GM11168 (cell line): ENCODE measurements around the gene PROM1.

Source experiments
- in situ Hi-C: fragments of 300-500 bp; cut with MboI; formaldehyde crosslinking; loops from one replicate; pipeline ENCODE4 v1.12.0; 2022; ENCODE audit warnings: low sequenced_read_pairs; ENCODE audit not compliant: unreplicated experiment

Gene PROM1, protein sequence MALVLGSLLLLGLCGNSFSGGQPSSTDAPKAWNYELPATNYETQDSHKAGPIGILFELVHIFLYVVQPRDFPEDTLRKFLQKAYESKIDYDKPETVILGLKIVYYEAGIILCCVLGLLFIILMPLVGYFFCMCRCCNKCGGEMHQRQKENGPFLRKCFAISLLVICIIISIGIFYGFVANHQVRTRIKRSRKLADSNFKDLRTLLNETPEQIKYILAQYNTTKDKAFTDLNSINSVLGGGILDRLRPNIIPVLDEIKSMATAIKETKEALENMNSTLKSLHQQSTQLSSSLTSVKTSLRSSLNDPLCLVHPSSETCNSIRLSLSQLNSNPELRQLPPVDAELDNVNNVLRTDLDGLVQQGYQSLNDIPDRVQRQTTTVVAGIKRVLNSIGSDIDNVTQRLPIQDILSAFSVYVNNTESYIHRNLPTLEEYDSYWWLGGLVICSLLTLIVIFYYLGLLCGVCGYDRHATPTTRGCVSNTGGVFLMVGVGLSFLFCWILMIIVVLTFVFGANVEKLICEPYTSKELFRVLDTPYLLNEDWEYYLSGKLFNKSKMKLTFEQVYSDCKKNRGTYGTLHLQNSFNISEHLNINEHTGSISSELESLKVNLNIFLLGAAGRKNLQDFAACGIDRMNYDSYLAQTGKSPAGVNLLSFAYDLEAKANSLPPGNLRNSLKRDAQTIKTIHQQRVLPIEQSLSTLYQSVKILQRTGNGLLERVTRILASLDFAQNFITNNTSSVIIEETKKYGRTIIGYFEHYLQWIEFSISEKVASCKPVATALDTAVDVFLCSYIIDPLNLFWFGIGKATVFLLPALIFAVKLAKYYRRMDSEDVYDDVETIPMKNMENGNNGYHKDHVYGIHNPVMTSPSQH

DNA sequence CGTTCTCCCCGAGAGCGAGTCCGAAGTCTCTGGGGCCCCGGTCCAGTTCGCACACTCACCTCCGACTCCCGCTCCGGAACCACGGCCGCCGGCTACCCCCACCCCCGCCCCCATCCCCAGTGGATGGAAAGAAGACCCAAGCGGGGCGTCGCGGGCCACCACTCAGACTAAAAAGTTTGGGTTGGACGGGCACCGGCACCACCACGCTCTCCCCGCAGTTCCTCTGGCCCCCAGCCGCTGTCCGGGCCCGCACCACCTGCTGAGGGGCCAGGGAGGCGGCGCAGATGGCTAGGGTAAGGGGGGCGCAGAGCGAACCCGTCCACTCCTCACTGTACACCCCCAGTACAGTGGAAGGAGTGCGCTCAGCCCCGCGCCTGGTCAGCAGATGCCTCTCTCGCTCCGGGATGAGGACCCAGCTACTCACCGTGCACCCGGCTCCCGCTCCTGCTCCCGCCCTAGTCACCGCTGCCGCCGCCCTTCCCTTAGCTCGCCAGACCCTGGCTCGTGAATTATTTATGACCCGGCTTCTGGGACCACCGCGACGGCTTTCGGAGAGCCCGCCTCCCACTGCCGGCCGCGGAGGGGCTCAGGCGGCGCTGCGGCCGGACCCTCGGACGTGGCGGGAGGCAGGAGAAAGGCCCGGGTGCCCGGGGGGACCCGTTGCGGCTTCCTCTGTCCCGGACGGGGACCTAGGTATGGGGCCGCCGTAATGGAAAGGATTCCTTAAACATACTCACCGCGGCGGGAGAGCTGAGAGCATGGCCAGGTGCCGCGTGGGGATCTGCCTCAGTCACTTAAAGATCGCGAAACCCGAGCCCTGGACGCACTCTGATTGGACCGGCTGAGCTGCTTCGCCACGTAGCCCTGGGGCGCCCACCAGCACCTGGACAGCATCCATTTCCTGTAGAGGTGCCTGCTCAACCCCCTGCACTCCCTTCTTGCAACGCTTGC, at the start of gene PROM1:
Gene PROM1 (minus strand): TSS at position 783 of the 951 bp plus-strand sequence. CDS start 8,117 bp downstream, outside the sequence.
- in situ Hi-C loops = no loop called here

DNA sequence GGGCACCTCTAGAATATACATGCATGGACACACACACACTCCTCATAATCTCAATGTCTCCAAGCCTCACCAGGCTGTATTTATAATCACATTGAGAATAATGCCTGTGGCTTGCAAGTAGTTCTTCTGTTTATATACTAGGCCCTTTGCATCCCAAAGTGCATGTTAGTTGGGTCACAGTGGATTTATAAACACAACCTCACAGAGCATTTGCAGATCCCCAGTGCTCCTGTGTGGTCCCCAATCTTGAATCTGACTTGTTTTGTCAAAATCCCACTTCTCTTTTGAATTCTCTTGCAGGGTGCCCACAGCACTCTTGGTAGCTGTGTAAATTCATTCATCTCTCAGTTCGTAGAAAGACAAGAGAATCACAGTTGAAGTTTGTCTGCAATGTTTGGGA, 49.6 kb upstream of the PROM1 start:
- in situ Hi-C loops = no loop called here

DNA sequence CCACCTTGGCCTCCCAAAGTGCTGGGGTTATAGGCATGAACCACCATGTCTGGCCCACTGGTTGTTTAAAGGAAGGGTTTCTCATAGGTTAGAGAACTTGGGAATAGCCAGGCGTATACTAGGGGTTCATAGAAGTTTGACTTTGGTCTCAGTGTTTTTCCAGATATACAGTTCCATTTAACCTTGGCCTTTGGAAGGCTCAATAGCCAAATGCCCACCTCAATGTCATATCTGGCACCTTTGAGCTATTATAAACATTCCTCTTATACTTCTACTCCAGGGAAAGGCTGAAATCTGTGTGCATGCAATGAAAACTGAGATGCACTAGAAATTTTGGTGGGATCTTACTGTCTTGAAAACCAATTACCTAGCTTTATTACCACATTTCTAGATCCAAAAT, 47.5 kb upstream of the PROM1 start:
- in situ Hi-C loops = no loop called here

DNA sequence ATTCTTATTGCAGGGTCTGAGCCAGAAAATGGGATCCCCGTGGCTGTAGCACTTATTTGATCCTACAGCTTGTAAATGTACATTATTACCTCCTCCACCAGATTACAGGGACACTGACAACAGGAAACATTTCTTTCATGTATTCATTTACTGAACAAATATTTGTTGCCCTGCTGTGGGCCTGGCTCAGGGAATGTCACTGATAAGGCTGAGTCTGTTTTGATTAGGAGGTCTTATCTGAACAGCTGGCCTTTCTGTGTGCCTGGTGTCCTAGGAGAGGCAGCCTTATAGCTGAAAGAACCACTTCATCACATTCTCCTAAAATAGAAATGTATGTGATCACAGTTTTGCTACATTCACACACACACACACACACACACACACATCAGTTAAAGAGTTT, 45.5 kb upstream of the PROM1 start:
- in situ Hi-C loops = no loop called here

DNA sequence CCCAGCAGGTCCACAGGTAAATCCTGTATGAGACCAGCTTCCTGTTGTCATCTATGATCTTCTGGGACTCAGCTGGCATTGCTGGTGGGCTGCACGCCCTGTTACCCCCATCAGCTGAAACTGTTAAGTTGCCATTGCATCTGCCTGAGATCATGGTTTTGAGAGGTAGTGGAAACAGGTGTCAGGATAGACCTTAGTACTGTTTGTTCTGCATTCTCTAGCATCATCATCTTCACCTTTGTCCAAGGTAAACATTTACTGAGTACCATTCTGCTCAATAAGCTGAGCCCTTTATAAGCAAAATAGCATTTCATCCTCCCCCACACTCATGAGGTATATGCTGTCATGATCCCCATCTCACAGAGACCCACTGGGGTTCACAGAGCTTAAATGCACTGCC, 42.9 kb upstream of the PROM1 start:
- in situ Hi-C loops = no loop called here

DNA sequence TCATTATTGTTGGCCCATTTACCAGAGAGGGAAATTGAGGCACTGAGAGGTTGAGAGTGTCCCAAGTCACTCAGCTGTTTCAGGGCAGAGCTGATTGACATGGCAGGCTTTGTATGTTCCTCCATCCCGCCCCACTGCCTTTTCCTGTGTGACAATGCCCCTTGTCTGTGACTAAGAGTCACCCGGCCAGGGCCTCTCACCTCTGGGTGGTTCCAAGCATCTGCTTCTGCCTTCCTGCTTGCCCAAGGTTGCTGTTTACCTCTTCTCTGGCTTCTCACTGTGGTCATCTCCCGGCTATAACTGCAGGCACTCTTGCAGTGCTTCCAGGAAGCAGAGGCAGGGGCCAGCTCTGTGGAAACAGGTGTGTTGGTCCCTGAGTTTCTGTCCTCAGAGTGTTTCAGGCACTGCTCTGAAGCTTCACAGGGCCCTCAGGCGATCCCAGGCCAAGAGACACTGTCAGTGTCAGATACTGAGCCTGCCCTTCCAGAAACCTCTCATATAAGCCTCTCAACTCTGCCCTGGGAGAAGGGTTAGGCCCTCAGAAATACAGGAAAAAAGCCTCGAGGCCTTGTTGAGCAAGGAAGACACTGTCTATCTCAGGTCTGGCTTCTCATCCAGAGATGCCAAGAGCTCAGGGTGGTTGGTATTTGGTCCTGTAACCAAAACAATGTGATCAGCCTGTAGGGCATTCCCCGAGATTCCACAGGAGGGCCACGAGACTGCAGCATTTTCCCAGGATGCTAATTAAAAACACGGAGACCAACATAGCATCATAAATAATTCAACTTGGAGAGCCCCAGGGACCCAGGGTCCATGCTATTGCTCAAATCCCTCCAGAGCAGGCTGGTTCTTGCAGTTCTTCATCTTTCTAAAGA, 42.0 kb upstream of the PROM1 start:
- in situ Hi-C loops = no loop called here

DNA sequence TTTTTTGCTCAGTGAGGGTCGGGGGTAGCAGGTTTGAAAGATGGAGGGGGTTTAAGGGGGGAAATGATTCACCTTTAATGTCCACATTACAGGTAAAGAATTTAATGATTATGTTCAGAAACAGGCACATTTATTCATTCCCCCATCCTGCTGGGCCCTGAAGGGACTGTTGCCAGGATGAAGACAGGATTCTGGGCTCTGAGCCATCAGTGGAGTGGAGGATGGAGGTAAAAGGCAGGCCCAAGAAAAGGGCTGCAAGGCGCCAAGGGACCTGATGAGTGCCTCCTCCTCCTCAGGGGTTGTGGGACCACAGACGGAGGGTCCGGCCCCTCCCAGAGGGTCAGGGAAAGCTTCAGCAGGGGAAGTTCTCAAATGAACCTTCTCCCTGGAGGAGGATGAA, 40.4 kb upstream of the PROM1 start:
- in situ Hi-C loops = no loop called here

DNA sequence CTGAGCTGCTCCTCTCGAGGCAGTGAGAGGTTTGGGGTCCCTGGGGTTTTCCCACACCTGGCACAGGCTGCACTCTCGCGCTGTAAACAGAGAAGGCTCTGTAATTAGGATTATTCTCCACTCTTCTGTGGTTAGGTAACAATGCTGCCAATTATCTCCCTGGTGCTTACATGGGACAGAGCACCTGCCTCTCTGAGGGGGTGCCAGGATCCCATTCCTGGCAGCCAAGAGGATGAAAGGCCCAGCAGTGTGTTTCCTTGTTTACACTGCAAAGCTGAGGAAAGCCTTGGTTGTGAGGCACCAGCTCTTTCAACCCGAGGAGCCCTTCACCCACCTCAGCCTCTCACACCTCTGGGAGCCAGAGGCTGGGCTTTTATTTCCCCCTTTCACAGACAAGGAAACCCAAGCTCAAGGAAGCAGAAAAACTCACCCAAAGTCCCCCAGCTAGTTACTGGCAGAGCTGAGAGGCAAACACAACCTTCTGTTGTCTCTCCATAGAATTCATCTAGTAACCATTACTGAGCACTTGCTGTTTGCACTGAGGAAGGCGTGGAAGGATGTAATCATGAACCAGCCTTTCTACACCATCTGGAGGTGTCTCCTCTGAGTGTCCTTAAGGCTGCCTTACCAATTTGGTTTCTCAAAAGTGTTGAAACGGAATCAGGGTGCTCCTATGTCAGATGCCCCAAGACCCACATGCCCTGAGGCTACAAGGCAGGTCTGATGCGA, 39.7 kb upstream of the PROM1 start:
- in situ Hi-C loops = no loop called here

DNA sequence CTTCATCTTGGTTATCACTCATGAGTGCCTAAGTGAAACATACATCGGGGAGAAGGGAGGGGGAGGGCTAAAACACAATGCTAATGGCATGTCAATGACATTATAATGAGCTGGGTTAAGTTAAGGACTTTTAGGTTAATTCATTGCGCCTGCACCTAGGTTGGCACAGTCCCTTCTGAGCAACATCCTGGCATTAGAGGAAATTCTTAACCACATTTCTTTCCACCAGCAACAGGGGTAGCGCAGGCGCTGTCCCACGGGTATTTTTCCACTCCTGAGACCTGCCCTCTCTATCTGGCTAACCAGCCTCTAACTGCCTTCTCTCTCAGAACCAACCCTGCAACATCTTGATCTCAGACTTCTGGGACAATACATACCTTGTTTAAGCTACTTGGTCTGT, 39.0 kb upstream of the PROM1 start:
- in situ Hi-C loops = no loop called here

DNA sequence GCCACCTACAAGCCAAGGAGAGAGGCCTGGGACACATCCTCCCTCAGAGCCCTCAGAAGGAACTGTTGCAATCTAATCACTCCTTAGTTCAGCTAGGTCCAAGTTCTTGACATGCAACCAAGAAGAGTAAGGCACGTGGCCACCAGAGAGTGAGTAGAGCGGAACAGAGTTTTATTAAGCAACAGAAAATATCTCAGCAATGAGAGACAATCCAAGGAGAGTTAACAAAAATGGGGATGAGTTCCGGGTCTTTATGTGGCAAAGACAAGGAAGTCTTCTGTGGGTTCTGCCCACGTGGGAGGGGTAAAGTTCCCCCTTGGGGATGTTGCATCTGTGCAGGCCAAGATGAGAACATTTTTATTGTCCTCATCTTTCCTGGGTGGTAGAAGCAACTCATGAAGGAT, 38.5 kb upstream of the PROM1 start:
- in situ Hi-C loops = no loop called here

DNA sequence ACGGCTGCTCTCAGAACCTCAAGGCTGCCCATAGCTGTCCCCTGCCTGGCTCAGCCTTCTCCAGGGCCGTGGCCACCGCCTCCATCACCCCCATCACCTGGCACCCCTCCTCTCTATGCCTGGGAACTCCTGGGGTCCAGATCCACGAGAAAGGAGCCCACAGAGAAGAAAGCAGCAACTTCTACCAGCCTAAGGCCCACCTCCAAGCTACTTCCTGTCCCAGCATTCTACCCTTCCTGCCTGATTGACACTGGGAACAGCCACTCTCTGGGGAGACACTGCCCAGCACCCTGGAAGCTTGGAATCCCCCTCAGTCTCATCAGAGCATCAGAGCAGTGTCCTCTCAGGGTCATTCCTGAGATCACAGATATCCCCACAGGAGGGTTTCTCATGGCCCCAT, 36.9 kb upstream of the PROM1 start:
- in situ Hi-C loops = no loop called here

DNA sequence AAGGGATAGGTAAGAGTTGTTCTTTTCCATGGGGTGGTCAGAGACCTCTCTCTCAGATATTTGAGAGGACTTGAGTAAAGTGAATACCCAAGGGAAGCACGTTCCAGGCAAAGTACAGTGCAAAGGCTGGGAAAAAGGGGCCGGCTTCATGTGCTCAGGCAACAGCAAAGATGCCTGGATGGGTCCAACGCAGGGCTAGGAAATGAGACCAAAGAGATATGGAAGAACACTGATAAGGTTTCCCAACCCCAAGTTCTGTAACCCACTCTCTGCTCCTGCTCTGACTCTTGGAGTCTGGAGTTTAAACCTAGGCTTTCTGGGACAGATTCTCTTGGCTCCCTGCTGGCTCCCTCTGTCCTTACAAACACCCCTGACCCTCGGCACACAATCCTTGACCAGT, 36.2 kb upstream of the PROM1 start:
- in situ Hi-C loops = no loop called here

DNA sequence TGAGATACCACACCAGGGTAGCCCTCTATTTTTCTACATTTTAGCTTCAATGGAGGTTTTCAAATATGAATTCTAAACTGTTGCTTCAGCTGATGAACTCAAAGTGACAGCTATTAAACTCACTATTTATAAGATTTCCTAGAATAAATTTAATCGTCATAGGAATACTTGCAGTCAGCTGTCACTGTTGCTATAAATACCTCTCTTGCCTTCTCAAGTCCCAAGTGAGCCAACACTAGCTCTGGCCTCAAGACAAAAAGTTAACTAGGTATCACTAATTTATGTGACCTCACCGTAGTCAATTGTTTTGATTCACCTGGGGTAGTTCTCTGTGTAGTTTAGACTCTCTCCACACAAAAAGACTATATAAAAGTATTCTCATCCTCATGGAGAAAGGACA, 34.3 kb upstream of the PROM1 start:
- in situ Hi-C loops = no loop called here

DNA sequence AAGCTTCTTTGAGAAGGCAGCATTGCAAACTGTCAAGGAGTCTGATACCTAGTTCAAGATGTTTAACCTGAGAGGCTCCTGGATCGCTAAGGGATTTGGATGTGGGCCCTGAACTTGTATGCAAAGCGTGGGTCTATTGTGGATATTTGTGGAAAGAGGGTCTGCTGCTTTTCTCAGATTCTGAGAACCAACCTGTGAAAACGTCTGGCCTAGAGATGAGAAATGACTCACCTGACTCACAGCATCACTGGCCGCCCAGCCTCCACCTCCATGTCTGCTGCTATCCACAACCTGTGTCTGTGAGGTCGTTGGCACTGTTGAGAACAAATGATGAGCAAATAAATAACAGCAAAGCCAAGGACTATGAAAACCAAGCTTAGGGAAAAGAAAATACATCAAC, 33.3 kb upstream of the PROM1 start:
- in situ Hi-C loops = no loop called here

DNA sequence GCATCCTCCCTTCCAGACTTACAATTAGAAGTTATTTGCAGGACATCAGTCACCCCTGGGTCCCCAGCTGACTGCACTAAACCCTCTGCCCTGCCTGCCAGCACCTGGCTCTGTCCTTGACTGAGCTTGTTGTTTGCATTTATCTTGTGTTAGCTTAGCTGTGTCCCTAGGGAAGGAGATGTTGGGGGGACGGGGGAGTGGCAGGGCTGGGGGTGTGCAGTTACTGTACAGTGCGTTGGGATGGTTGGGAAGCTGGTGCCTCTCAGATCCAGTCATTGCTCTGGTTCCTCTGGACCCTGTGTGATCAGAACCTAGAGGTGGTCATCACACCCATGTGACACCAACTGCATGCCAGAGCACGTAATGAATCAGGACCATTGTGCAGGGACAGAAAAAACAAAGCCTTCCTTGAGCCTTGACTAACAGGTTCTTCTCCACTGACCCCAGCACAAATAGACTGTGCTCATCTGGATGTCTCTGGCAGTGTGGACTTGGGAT, 32.7 kb upstream of the PROM1 start:
- in situ Hi-C loops = no loop called here

DNA sequence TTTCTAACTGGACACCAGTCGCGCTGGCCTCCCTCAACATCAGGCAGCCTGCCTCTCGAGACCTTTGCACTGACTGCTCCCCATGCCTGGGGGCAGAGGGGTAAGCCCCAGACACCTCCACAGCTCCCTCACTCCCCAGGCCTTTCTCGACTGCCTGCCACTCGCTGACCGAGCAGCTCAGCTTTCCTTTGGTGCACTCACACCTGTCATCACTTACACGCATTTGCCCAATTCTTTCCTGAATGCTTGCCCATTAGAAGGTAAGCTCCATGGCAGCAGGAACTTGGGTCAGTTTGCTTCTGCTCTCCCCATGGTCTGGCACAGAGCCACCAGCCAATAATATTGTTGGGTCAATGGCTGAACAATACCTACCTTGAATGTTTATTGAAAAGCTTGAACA, 32.2 kb upstream of the PROM1 start:
- in situ Hi-C loops = no loop called here

DNA sequence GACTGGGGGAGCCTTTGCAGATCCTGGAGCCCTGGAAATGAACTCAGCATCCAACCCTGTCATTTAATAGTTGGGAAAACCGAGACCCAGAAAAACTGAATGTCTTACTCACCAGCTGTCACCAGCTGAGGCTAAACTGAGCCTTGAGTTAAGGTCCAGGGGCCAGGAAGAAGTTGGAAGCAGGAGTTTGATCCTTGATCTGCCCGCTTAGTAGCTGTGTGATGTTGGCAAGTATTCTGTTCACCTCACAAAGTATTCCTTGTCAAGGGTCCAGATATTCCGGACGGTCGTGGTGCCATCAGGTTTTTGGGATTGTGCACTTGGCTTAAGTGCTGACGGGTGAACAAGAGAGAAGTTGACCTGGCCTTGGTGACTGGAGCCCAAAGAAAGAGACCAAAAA, 30.7 kb upstream of the PROM1 start:
- in situ Hi-C loops = no loop called here

DNA sequence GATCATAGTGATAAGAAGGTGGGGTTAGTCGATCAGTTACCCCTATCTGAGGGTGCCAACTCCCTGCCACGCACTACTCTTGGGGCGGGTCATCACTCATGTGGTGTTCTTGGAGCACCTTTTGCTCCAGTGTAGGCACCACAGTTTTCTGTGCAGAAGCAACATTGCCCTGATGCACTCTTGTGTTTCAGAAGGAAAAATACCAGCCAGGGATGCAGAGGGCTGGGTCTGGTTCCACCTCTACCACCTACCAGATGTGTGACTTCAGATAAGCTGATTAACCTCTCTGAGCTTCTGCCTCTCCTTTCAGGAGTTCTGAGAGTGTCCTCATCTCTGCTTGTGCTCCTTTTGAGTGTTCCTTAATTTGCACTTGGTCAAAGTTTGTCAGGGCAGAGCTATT, 29.9 kb upstream of the PROM1 start:
- in situ Hi-C loops = no loop called here

DNA sequence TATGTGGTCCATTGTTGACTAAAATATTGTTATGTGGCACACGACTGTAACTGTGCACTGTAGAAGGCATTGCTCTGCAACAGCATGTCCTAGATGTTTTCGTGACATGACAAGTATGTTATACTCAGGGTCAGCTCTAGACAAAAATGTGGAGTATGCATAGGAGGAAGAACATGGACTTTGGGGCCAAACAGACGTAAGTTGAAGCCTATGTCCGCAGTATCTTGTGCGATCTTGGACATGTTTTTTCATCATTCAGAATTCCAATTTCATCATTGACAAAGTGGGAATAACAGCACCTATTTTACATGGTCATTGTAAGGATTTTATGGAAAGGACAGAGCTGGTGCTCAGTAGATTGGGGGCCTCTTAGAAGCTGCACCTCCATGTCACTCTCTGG, 27.7 kb upstream of the PROM1 start:
- in situ Hi-C loops = no loop called here
